H1 (cell line): ENCODE data around the gene ADCY1. TPM values are rescaled to one million over a fixed set of nuclear protein-coding genes. Genes with fewer than 3 reads are reported as not detected.

Experiments
- CTBP2 ChIP-seq: IDR thresholded peaks from 2 replicates; pipeline ENCODE4 v1.7.0; 2011; ENCODE audit warnings: borderline replicate concordance, mild to moderate bottlenecking, moderate library complexity, mixed read lengths, low read length; ENCODE audit not compliant: insufficient read depth, insufficient read length
- HDAC6 ChIP-seq: IDR thresholded peaks from one replicate; pipeline ENCODE4 v1.7.1; 2012; ENCODE audit warnings: low read depth, mild to moderate bottlenecking, inconsistent platforms, low read length, moderate library complexity
- POLR2A ChIP-seq, 2 experiments: IDR thresholded peaks; 1 replicate in 1 of 2; 2 replicates in 1 of 2; pipeline ENCODE4 v1.6.1; 2011; ENCODE audit warnings: low read depth in 2 of 2, low read length in 2 of 2, mild to moderate bottlenecking in 2 of 2; ENCODE audit errors: control extremely low read depth in 1 of 2
- RAD21 ChIP-seq, 2 experiments: IDR thresholded peaks in 1 of 2; conservative IDR thresholded peaks in 1 of 2; 2 replicates each; pipeline ENCODE4 v1.6.1; 2011; ENCODE audit warnings: low read depth in 2 of 2, low read length in 2 of 2, improper control_type of control experiment in 1 of 2, inconsistent platforms in 1 of 2, mild to moderate bottlenecking in 1 of 2, moderate library complexity in 1 of 2
- polyA plus RNA-seq, 7 experiments: library from polyadenylated mRNA; depleted of rRNA in 3 of 7; stranded (reverse) in 5 of 7; unstranded in 2 of 7; fragments of >200 nt in 5 of 7; fragments of 200-250 nt in 2 of 7; gene quantifications; 1 replicate in 5 of 7; 2 replicates in 1 of 7; 4 replicates in 1 of 7; pipeline versions ENCODE4 v1.2.1 to v1.2.3, GENCODE V29; 2011 to 2013; ENCODE audit warnings: missing spikeins in 2 of 7, mixed read lengths in 2 of 7
- total RNA-seq: library from RNA; stranded (reverse); fragmentation: NEBNext Ultra II Directional; extraction: Animal tissue kit (Norgen Biotek cat#: 25700); gene quantifications from 2 replicates; pipeline ENCODE4 v1.2.1, GENCODE V29; 2021
- TF ChIP-seq, protein P1 (sequence below): IDR thresholded peaks from 2 replicates; pipeline ENCODE4 v1.6.1; 2011; ENCODE audit warnings: low read depth, mild to moderate bottlenecking, low read length; ENCODE audit not compliant: insufficient read depth
- TF ChIP-seq, protein P2 (sequence below): fragments of 300-600 bp; sonication (generic); IDR thresholded peaks from 2 replicates; pipeline ENCODE4 v1.7.1; 2012; ENCODE audit warnings: low read length, moderate library complexity, mild to moderate bottlenecking, inconsistent platforms; ENCODE audit not compliant: insufficient replicate concordance

ADCY1 gene
- total and polyA plus RNA-seq, 2 of the 8 experiments (the other 6 are each of a cell fraction or from before 2014, with no cell fraction given) = 7.9 to 26.9 TPM

DNA sequence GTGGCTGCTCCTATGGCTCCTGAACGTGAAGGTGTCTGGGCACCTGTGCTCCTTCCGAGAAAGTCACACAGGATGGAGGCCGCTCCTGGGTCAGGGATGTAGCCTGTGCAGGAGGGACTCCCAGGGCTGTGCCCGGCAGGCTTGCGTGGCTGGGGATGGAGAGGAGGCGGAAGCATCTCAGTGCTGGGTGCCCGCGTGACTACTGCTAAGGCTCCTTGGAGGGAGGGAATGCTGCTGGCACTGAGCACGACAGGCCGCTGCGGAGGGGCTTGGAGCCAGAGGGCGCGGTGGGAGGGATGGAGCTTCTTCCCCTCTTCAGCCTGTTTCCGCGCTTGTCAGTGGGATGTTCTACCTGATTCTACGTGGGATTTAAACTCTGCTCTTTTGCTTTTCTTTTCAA, 35.0 kb downstream of the ADCY1 start (continued):
- TF ChIP-seq RAD21 (IDR thresholded peaks at IDR 0.05 in 1 of 2, conservative IDR thresholded peaks at IDR 0.05 in 1 of 2; ENCODE audit: low read depth in 2 of 2, low read length in 2 of 2) (no peak), HDAC6 (no peak), CTBP2 (no peak), POLR2A (IDR thresholded peaks at IDR 0.05; ENCODE audit: control extremely low read depth in 1 of 2, low read depth in 2 of 2, low read length in 2 of 2) (no peak)
- TF ChIP-seq, protein P1, sequence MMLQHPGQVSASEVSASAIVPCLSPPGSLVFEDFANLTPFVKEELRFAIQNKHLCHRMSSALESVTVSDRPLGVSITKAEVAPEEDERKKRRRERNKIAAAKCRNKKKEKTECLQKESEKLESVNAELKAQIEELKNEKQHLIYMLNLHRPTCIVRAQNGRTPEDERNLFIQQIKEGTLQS = no peak
- TF ChIP-seq, protein P2, sequence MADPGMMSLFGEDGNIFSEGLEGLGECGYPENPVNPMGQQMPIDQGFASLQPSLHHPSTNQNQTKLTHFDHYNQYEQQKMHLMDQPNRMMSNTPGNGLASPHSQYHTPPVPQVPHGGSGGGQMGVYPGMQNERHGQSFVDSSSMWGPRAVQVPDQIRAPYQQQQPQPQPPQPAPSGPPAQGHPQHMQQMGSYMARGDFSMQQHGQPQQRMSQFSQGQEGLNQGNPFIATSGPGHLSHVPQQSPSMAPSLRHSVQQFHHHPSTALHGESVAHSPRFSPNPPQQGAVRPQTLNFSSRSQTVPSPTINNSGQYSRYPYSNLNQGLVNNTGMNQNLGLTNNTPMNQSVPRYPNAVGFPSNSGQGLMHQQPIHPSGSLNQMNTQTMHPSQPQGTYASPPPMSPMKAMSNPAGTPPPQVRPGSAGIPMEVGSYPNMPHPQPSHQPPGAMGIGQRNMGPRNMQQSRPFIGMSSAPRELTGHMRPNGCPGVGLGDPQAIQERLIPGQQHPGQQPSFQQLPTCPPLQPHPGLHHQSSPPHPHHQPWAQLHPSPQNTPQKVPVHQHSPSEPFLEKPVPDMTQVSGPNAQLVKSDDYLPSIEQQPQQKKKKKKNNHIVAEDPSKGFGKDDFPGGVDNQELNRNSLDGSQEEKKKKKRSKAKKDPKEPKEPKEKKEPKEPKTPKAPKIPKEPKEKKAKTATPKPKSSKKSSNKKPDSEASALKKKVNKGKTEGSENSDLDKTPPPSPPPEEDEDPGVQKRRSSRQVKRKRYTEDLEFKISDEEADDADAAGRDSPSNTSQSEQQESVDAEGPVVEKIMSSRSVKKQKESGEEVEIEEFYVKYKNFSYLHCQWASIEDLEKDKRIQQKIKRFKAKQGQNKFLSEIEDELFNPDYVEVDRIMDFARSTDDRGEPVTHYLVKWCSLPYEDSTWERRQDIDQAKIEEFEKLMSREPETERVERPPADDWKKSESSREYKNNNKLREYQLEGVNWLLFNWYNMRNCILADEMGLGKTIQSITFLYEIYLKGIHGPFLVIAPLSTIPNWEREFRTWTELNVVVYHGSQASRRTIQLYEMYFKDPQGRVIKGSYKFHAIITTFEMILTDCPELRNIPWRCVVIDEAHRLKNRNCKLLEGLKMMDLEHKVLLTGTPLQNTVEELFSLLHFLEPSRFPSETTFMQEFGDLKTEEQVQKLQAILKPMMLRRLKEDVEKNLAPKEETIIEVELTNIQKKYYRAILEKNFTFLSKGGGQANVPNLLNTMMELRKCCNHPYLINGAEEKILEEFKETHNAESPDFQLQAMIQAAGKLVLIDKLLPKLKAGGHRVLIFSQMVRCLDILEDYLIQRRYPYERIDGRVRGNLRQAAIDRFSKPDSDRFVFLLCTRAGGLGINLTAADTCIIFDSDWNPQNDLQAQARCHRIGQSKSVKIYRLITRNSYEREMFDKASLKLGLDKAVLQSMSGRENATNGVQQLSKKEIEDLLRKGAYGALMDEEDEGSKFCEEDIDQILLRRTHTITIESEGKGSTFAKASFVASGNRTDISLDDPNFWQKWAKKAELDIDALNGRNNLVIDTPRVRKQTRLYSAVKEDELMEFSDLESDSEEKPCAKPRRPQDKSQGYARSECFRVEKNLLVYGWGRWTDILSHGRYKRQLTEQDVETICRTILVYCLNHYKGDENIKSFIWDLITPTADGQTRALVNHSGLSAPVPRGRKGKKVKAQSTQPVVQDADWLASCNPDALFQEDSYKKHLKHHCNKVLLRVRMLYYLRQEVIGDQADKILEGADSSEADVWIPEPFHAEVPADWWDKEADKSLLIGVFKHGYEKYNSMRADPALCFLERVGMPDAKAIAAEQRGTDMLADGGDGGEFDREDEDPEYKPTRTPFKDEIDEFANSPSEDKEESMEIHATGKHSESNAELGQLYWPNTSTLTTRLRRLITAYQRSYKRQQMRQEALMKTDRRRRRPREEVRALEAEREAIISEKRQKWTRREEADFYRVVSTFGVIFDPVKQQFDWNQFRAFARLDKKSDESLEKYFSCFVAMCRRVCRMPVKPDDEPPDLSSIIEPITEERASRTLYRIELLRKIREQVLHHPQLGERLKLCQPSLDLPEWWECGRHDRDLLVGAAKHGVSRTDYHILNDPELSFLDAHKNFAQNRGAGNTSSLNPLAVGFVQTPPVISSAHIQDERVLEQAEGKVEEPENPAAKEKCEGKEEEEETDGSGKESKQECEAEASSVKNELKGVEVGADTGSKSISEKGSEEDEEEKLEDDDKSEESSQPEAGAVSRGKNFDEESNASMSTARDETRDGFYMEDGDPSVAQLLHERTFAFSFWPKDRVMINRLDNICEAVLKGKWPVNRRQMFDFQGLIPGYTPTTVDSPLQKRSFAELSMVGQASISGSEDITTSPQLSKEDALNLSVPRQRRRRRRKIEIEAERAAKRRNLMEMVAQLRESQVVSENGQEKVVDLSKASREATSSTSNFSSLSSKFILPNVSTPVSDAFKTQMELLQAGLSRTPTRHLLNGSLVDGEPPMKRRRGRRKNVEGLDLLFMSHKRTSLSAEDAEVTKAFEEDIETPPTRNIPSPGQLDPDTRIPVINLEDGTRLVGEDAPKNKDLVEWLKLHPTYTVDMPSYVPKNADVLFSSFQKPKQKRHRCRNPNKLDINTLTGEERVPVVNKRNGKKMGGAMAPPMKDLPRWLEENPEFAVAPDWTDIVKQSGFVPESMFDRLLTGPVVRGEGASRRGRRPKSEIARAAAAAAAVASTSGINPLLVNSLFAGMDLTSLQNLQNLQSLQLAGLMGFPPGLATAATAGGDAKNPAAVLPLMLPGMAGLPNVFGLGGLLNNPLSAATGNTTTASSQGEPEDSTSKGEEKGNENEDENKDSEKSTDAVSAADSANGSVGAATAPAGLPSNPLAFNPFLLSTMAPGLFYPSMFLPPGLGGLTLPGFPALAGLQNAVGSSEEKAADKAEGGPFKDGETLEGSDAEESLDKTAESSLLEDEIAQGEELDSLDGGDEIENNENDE = no peak
